ENCODE results near the gene DDX41.

Gene DDX41

DNA sequence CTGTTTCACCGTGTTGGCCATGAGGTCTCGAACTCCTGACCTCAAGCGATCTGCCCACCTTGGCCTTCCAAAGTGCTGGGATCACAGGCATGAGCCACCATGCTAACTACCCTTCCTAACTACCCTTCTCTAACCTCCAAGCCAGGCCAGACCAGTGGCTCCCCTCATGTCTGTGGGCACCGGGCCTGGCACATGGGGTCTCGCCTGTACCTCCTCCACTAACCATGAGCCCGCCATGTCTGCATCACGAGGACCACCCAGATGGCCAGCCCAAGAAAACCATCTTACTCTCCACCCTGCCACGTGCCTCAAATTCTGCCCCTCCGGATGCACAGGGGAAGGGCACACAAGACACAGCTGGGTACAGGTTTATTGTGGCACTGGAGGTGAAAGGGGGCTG lies 33.7 kb downstream of the DDX41 start:
- H3K4me3 ChIP-seq (ENCODE audit: low read depth, low read length) = no peak overlapping the region
- CTCF ChIA-PET = interaction anchor here (16.8 kb wide), 1 partner anchor 13 kb away, joined by 261 read pairs; the partner anchor contains the start of gene PDLIM7
- no peak for TF ChIP-seq CTCF (IDR thresholded peaks at IDR 0.05; ENCODE audit: insufficient read depth, low read length, missing control alignments)
- POLR2A ChIA-PET = interaction anchor here (15.8 kb wide), 1 partner anchor 11 kb away, joined by 401 read pairs; the partner anchor contains the start of gene PDLIM7
- no peak for DNase-seq (ENCODE audit: low read depth, low spot score)

DNA sequence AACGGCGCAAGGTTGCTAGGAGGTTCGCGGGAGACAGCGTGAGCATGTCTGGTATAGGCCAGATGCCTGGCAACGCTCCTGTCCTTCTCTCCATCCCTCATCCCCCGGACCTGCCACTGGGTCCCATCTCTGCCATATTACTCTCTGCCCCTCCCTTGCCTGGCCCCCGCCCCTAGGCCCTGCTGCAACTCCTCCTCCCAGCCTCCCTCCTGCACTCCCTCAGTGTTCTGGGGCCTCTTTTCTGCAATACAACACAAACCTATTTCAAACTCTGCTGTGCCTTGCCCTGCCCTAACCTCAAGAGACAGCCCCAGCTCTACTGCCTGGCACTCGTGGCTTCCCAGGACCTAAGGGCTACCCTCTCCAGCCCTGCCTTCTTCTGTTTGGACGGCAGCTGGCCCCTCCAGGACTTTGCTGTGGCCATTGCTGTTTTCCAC lies 34.4 kb downstream of the DDX41 start:
- TF ChIP-seq CTCF (IDR thresholded peaks at IDR 0.05; ENCODE audit: insufficient read depth, low read length, missing control alignments) = no peak
- CTCF ChIA-PET = interaction anchor here (0.8 to 16.8 kb wide), 2 partner anchors 11 to 13 kb away, joined by 4 to 261 read pairs; partner anchors contain the start of gene PDLIM7
- POLR2A ChIA-PET = interaction anchor here (15.8 kb wide), 1 partner anchor 11 kb away, joined by 401 read pairs; the partner anchor contains the start of gene PDLIM7

GRCh38 chr5:177479774-177480173 lies 37.0 kb downstream of the DDX41 start:
- ChIA-PET CTCF (interaction anchor here (0.6 to 16.8 kb wide), 2 partner anchors 16 to 76 kb away, joined by 3 to 261 read pairs; partner anchors contain the start of gene PDLIM7), POLR2A (interaction anchor here (0.6 to 15.8 kb wide), 3 partner anchors 9 to 75 kb away, joined by 3 to 401 read pairs (median 3); partner anchors contain the start of gene PDLIM7)
- no peak for DNase-seq (ENCODE audit: low read depth, low spot score)
- H3K4me3 ChIP-seq (ENCODE audit: low read depth, low read length) = no peak overlapping the region
- TF ChIP-seq CTCF (IDR thresholded peaks at IDR 0.05; ENCODE audit: insufficient read depth, low read length, missing control alignments) = no peak

More for the DNA sequence above, 34.4 kb downstream of the DDX41 start:
- no peak overlapping the region for H3K4me3 ChIP-seq (ENCODE audit: low read depth, low read length)
- no peak for DNase-seq (ENCODE audit: low read depth, low spot score)

DNA sequence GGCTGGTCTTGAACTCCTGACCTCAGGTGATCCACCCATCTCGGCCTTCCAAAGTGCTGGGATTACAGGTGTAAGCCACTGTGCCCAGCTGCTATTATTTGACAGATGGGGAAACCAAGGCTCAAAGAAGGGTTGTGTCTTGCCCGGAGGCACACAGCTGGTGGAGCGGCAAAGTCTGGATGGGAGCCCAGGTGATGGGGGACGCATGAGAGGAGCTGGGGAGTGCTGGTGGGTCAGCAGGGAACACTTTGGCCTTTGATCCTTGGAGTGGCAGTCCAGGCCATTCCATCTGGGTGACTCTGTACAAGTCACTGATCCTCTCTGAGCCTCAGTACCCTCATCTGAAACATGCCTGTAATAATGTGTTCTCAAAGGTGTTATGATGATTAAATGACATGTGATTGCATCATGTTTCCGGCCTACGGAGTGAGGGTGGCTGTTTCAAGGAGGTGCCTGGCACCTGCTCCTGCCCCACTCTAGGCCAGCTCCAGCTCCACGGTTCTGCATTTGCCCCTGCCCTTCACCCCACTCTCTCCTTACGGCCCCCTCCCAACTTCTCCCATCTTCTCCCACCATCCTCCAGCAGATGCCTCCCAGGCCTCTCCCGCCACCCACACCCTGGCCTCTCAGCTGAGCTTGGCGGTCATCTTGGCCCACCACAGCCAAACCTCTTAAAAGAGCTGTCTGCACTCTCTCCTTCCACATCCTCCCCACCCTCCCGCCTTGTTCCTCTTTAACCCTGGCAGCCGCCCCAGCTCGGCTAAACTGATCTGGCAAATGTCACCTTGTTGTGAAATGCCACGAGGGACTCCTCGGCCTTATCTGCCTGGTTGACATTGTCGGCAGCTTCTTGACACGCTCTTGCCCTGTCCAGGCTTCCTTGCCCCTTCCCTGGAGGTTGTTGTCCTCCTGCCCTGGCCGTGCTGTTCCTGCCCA lies 37.8 kb downstream of the DDX41 start:
- POLR2A ChIA-PET = interaction anchor here (0.8 to 15.8 kb wide), 5 partner anchors 8 to 31 kb away, joined by 3 to 401 read pairs (median 3); partner anchors contain the start of gene PDLIM7
- H3K4me3 ChIP-seq (ENCODE audit: low read depth, low read length) = no peak overlapping the region
- TF ChIP-seq CTCF (IDR thresholded peaks at IDR 0.05; ENCODE audit: insufficient read depth, low read length, missing control alignments) = no peak
- CTCF ChIA-PET = interaction anchor here (1.1 to 16.8 kb wide), 3 partner anchors 17 to 75 kb away, joined by 4 to 261 read pairs (median 168); partner anchors contain the start of gene PDLIM7
- DNase-seq (ENCODE audit: low read depth, low spot score) = no peak

- DNase-seq (ENCODE audit: low read depth, low spot score) = no peak
- ChIA-PET POLR2A (interaction anchor here (0.8 to 15.8 kb wide), 7 partner anchors 14 to 88 kb away, joined by 3 to 401 read pairs (median 3); partner anchors contain the start of gene PDLIM7), CTCF (interaction anchor here (1.1 to 16.8 kb wide), 3 partner anchors 18 to 74 kb away, joined by 4 to 261 read pairs (median 168); partner anchors contain the start of gene PDLIM7)
- H3K4me3 ChIP-seq (ENCODE audit: low read depth, low read length) = no peak overlapping the region
- no peak for TF ChIP-seq CTCF (IDR thresholded peaks at IDR 0.05; ENCODE audit: insufficient read depth, low read length, missing control alignments)
Measured at GRCh38 chr5:177477701-177478477, 38.9 kb downstream of the DDX41 start.

Data from AG04449 (cell line).